SIG-M5 treated with dmso at 0.1 percent for 504 hours (cell line): ENCODE data around the gene AATF.

Experiments
- DNase-seq: peaks from one replicate; lab custom pipeline; 2025; ENCODE audit not compliant: unreplicated experiment; lab: John Stamatoyannopoulos, UW

AATF gene

GRCh38 chr17:37039269-37039668 lies 90.5 kb downstream of the AATF start:
- no peak for DNase-seq

- no peak for DNase-seq
Observed at GRCh38 chr17:37041932-37042331, 93.2 kb downstream of the AATF start.

GRCh38 chr17:37043201-37043600 lies 94.4 kb downstream of the AATF start:
- DNase-seq = no peak

- no peak for DNase-seq
Observed at GRCh38 chr17:37045351-37045922, 96.7 kb downstream of the AATF start.

- peak; percentile 62 for DNase-seq
Observed at GRCh38 chr17:37047631-37048104, 98.9 kb downstream of the AATF start.

GRCh38 chr17:37048811-37049210 lies 100.1 kb downstream of the AATF start:
- no peak for DNase-seq

- no peak for DNase-seq
Observed at GRCh38 chr17:37050920-37051319, 102.2 kb downstream of the AATF start.

GRCh38 chr17:37051381-37051780 lies 102.6 kb downstream of the AATF start:
- no peak for DNase-seq

GRCh38 chr17:37051833-37052232 lies 103.1 kb downstream of the AATF start:
- no peak for DNase-seq

GRCh38 chr17:37052450-37052849 lies 103.7 kb downstream of the AATF start:
- no peak for DNase-seq

GRCh38 chr17:37054894-37055293 lies 106.1 kb downstream of the AATF start:
- no peak for DNase-seq

- no peak for DNase-seq
Observed at GRCh38 chr17:37056622-37057021, 107.9 kb downstream of the AATF start.

GRCh38 chr17:37059493-37059892 lies 110.7 kb downstream of the AATF start:
- DNase-seq = no peak

- DNase-seq = no peak
Observed at GRCh38 chr17:37060094-37060493, 111.3 kb downstream of the AATF start.

- no peak for DNase-seq
Observed at GRCh38 chr17:37060928-37061327, 112.2 kb downstream of the AATF start.

- DNase-seq = no peak
Observed at GRCh38 chr17:37062021-37062420, 113.3 kb downstream of the AATF start.

- DNase-seq = no peak
Observed at GRCh38 chr17:37064206-37064605, 115.5 kb downstream of the AATF start.

GRCh38 chr17:37064956-37065355 lies 116.2 kb downstream of the AATF start:
- DNase-seq = no peak

GRCh38 chr17:37065486-37066321 lies 117.0 kb downstream of the AATF start:
- DNase-seq = no peak

GRCh38 chr17:37066322-37067255 lies 117.8 kb downstream of the AATF start:
- DNase-seq = no peak

GRCh38 chr17:37067555-37068111 lies 118.9 kb downstream of the AATF start:
- DNase-seq = no peak
